Parathyroid adenoma (tissue), 2 donors: Measurements from ENCODE around the gene CCBE1.

ENCODE experiments used
- H2AFZ ChIP-seq: fragments of 300-600 bp; sonication (generic); one replicate; pipeline ENCODE4 v1.7.0; 2017; ENCODE audit warnings: antibody characterized with exemption, mild to moderate bottlenecking
- H3K27ac ChIP-seq: fragments of 300-600 bp; sonication (generic); one replicate; pipeline ENCODE4 v1.7.0; 2017
- H3K27me3 ChIP-seq: fragments of 300-600 bp; sonication (generic); one replicate; pipeline ENCODE4 v1.7.0; 2017; ENCODE audit warnings: low read length; ENCODE audit not compliant: control insufficient read depth, insufficient read depth
- H3K36me3 ChIP-seq: fragments of 300-600 bp; sonication (generic); one replicate; pipeline ENCODE4 v1.7.0; 2017; ENCODE audit warnings: low read length; ENCODE audit not compliant: control insufficient read depth, insufficient read depth
- H3K4me1 ChIP-seq: fragments of 300-600 bp; sonication (generic); one replicate; pipeline ENCODE4 v1.7.0; 2017; ENCODE audit warnings: control low read depth
- H3K4me2 ChIP-seq: fragments of 300-600 bp; sonication (generic); one replicate; pipeline ENCODE4 v1.7.0; 2017; ENCODE audit warnings: low read length
- H3K4me3 ChIP-seq: fragments of 300-600 bp; sonication (generic); one replicate; pipeline ENCODE4 v1.7.0; 2017; ENCODE audit warnings: low read depth, low read length
- H3K79me2 ChIP-seq: fragments of 300-600 bp; sonication (generic); one replicate; pipeline ENCODE4 v1.7.0; 2017; ENCODE audit warnings: control low read depth
- H3K9ac ChIP-seq: fragments of 300-600 bp; sonication (generic); one replicate; pipeline ENCODE4 v1.7.0; 2017; ENCODE audit warnings: mild to moderate bottlenecking
- H3K9me3 ChIP-seq: fragments of 300-600 bp; sonication (generic); one replicate; pipeline ENCODE4 v1.7.0; 2017; ENCODE audit warnings: low read length; ENCODE audit not compliant: control insufficient read depth
- TF ChIP-seq, protein P1 (sequence below): fragments of 300-600 bp; sonication (generic); IDR thresholded peaks from one replicate; pipeline ENCODE4 v1.7.0; 2017; ENCODE audit warnings: antibody characterized with exemption, mild to moderate bottlenecking
- donor health status: primary hyperparathyroidism.

CCBE1 gene

DNA sequence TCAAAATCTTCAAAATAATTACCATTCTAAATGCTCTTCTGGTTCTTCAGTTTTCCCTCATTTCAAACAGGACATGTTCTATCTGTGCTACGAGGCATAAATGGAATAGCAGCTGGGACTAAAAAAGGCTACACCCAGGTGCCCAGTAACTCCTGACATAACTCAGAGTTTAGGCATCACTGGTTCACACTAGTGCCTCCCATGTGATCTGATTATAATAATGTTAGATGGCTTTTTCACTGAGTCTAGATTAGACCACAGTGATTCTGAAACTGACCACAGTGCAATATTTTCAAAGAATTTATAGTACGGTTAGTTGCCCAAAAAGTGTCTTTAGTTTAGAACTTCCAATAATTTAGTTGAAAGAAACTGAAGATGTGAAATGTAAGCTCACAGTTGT, 123.3 kb downstream of the CCBE1 start:
- H3K9me3 ChIP-seq, result no peaks in the 10 kb centered on the region
- H3K79me2 ChIP-seq, result no peaks in the 10 kb centered on the region
- no peak overlapping the region for H3K9ac ChIP-seq
- H3K27ac ChIP-seq, result no peak overlapping the region
- H3K4me1 ChIP-seq, result no peaks in the 10 kb centered on the region
- no peaks in the 10 kb centered on the region for H3K36me3 ChIP-seq
- no peaks in the 10 kb centered on the region for H3K27me3 ChIP-seq
- no peak overlapping the region for H3K4me2 ChIP-seq
- H2AFZ ChIP-seq, result no peak overlapping the region
- no peak overlapping the region for H3K4me3 ChIP-seq
- TF ChIP-seq, protein P1, sequence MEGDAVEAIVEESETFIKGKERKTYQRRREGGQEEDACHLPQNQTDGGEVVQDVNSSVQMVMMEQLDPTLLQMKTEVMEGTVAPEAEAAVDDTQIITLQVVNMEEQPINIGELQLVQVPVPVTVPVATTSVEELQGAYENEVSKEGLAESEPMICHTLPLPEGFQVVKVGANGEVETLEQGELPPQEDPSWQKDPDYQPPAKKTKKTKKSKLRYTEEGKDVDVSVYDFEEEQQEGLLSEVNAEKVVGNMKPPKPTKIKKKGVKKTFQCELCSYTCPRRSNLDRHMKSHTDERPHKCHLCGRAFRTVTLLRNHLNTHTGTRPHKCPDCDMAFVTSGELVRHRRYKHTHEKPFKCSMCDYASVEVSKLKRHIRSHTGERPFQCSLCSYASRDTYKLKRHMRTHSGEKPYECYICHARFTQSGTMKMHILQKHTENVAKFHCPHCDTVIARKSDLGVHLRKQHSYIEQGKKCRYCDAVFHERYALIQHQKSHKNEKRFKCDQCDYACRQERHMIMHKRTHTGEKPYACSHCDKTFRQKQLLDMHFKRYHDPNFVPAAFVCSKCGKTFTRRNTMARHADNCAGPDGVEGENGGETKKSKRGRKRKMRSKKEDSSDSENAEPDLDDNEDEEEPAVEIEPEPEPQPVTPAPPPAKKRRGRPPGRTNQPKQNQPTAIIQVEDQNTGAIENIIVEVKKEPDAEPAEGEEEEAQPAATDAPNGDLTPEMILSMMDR, result no peak

DNA sequence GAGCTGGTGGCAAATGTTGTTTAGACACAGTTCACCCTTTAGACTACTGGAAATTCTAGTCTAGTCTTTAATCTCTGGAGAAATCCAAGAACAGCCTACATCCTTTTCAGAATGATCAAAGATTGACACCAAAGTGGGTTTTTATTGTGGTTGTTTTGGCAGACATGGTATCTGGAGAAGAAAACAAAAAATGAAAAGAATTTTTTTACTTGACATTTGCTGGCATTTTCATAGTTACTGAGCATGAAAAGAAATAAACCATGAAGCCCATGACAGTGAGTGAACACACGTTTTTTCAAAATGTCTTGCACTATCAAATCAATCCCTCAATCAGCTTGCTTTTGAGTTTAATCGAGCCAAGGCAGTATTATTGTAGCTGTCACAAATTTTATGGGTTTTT, 125.3 kb downstream of the CCBE1 start:
- Histone ChIP-seq H3K9me3 (no peaks in the 10 kb centered on the region), H3K9ac (no peak overlapping the region), H3K4me2 (no peak overlapping the region), H3K79me2 (no peaks in the 10 kb centered on the region), H3K4me1 (no peaks in the 10 kb centered on the region), H3K4me3 (no peak overlapping the region), H2AFZ (no peak overlapping the region), H3K36me3 (no peaks in the 10 kb centered on the region), H3K27ac (no peak overlapping the region), H3K27me3 (no peaks in the 10 kb centered on the region)
- TF ChIP-seq, protein P1, result no peak

- Histone ChIP-seq H2AFZ (no peak overlapping the region), H3K79me2 (no peaks in the 10 kb centered on the region), H3K9me3 (no peaks in the 10 kb centered on the region), H3K4me2 (no peak overlapping the region), H3K27ac (no peak overlapping the region), H3K36me3 (no peaks in the 10 kb centered on the region), H3K4me1 (no peaks in the 10 kb centered on the region), H3K27me3 (no peaks in the 10 kb centered on the region), H3K9ac (no peak overlapping the region), H3K4me3 (no peak overlapping the region)
- TF ChIP-seq, protein P1, result no peak
Observed at GRCh38 chr18:59570796-59571195, 126.4 kb downstream of the CCBE1 start.

DNA sequence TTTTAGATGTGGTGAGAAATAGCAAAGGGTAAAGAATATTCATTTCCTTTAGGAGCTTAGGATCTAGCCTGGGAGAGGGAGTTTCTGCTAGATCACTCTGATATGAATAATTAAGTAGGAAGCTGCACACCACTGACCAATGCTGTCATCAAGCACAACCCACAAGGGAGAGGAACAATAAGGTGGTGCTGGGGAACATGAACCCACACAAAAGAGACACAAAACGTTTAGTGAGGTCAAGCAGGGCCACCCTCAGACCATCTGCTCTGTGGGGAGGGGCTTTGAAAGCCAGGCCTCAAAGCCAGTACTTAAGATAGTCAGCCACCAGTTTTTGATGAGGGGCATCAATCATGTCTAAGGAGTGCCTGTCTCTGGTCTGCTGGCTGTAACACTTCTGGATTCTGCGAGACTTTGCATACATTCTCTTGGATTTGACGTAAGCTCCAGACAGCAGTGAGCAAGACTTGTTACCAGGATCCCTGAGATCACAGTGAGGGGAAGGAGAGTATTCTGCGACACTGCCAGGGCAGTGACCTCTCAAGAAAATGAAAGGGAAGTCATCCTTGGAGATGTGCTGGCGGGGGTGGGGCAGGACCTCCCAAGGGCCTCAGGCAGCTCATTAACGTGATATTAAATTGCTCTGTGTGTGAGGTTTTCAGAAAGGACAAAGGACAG, 127.0 kb downstream of the CCBE1 start:
- Histone ChIP-seq H3K4me3 (no peak overlapping the region), H3K4me2 (no peak overlapping the region), H3K9ac (no peak overlapping the region), H3K27me3 (no peaks in the 10 kb centered on the region), H3K79me2 (no peaks in the 10 kb centered on the region), H3K9me3 (no peaks in the 10 kb centered on the region), H3K27ac (no peak overlapping the region), H2AFZ (no peak overlapping the region), H3K4me1 (no peaks in the 10 kb centered on the region), H3K36me3 (no peaks in the 10 kb centered on the region)
- TF ChIP-seq, protein P1, result no peak

DNA sequence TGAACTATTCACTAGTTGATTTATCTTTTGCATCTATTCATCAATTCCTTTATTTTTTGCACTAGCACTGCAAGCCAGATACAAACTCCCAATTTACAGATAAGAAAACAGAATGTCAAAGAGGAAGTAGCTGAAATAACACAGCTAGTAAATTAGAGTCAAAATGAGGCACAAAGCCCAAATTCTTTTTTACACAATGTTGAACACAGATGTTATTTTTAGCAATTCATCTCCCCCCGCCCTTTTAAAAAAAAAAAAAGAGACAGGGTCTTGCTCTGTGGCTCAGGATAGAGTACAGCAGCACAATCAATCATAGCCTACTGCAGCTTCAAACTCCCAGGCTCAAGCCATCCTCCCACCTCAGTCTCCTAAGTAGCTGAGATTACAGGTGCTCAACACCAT, 127.8 kb downstream of the CCBE1 start:
- Histone ChIP-seq H3K79me2 (no peaks in the 10 kb centered on the region), H3K4me3 (no peak overlapping the region), H3K27me3 (no peaks in the 10 kb centered on the region), H3K36me3 (no peaks in the 10 kb centered on the region), H3K27ac (no peak overlapping the region), H3K9me3 (no peaks in the 10 kb centered on the region), H3K4me1 (no peaks in the 10 kb centered on the region), H2AFZ (no peak overlapping the region), H3K4me2 (no peak overlapping the region), H3K9ac (no peak overlapping the region)
- TF ChIP-seq, protein P1, result no peak
